H1 (cell line): ENCODE results near the gene ADRA2C. TPM values are rescaled to one million over a fixed set of nuclear protein-coding genes. Genes with fewer than 3 reads are reported as not detected.

Experiments used
- CTCF ChIA-PET: fragments of 300-600 bp; sonication (Branson Sonifier 250); formaldehyde crosslinking; loops from one replicate; lab custom pipeline; 2021; ENCODE audit not compliant: partially characterized antibody; lab: Charles Lee
- POLR2A ChIA-PET: fragments of 300-600 bp; sonication (Branson Sonifier 250); formaldehyde crosslinking; loops from one replicate; lab custom pipeline; 2021; ENCODE audit warnings: inconsistent platforms; ENCODE audit not compliant: partially characterized antibody; lab: Charles Lee
- DNase-seq, 2 experiments: peaks; one replicate each; pipeline versions ENCODE4 v3.0.0 to v3.0.0-alpha.2; 2010 to 2022; ENCODE audit warnings: low spot score in 2 of 2, low read depth in 1 of 2, mixed read lengths in 1 of 2
- FAIRE-seq: peaks from 2 replicates; lab custom pipeline; 2011; peaks lifted over from hg19 to GRCh38; lab: Jason Lieb, UNC
- H2AFZ ChIP-seq: 2 replicates; pipeline ENCODE4 v1.8.1; 2012; ENCODE audit warnings: low read length, inconsistent platforms
- H2AK5ac ChIP-seq: 2 replicates; pipeline ENCODE4 v1.6.1; 2013; ENCODE audit warnings: low read depth, low read length
- H2BK120ac ChIP-seq: replicated peaks from 2 replicates; pipeline ENCODE3; 2013; ENCODE audit warnings: low read depth, low read length, inconsistent platforms
- H2BK12ac ChIP-seq: 2 replicates; pipeline ENCODE4 v1.6.1; 2013; ENCODE audit warnings: low read depth, low read length
- H2BK15ac ChIP-seq: 2 replicates; pipeline ENCODE4 v1.6.1; 2013; ENCODE audit warnings: low read length
- H2BK20ac ChIP-seq: 2 replicates; pipeline ENCODE4 v1.6.1; 2013; ENCODE audit warnings: low read length
- H2BK5ac ChIP-seq: 2 replicates; pipeline ENCODE4 v1.6.1; 2013; ENCODE audit warnings: low read depth, low read length
- H3K14ac ChIP-seq: 2 replicates; pipeline ENCODE4 v1.6.1; 2013; ENCODE audit warnings: inconsistent platforms; ENCODE audit not compliant: insufficient read length
- H3K18ac ChIP-seq: 2 replicates; pipeline ENCODE4 v1.6.1; 2013; ENCODE audit warnings: low read length; ENCODE audit errors: extremely low read depth
- H3K23ac ChIP-seq: 2 replicates; pipeline ENCODE4 v1.6.1; 2013; ENCODE audit warnings: inconsistent platforms; ENCODE audit not compliant: insufficient read length
- H3K23me2 ChIP-seq: 2 replicates; pipeline ENCODE4 v1.6.1; 2013; ENCODE audit warnings: low read depth, low read length
- H3K27ac ChIP-seq: 2 replicates; pipeline ENCODE4 v1.6.1; 2011; ENCODE audit warnings: low read depth, low read length, inconsistent platforms
- H3K27me3 ChIP-seq, 4 experiments: replicated peaks in 1 of 4; 1 replicate in 1 of 4; 2 replicates in 3 of 4; pipeline versions ENCODE4 v1.6.1 to v1.8.1; 2011 to 2013; ENCODE audit warnings: low read length in 3 of 4, mild to moderate bottlenecking in 3 of 4, inconsistent platforms in 2 of 4, mixed read lengths in 2 of 4, moderate library complexity in 1 of 4; ENCODE audit not compliant: control insufficient read depth in 3 of 4, insufficient read depth in 3 of 4; ENCODE audit errors: extremely low read depth in 1 of 4
- H3K36me3 ChIP-seq, 4 experiments: 2 replicates each; pipeline versions ENCODE4 v1.6.1 to v1.8.1; 2011 to 2013; ENCODE audit warnings: mild to moderate bottlenecking in 4 of 4, low read length in 3 of 4, moderate library complexity in 2 of 4, control low read depth in 1 of 4, inconsistent platforms in 1 of 4; ENCODE audit not compliant: insufficient read depth in 4 of 4, control insufficient read depth in 2 of 4
- H3K4ac ChIP-seq: replicated peaks from 2 replicates; pipeline ENCODE3; 2013; ENCODE audit warnings: low read length, low read depth, mixed read lengths, inconsistent platforms; ENCODE audit not compliant: insufficient read length
- H3K4me1 ChIP-seq, 4 experiments: replicated peaks in 1 of 4; 1 replicate in 1 of 4; 2 replicates in 3 of 4; pipeline versions ENCODE4 v1.6.1 to v1.8.1; 2011 to 2013; ENCODE audit warnings: low read length in 3 of 4, inconsistent platforms in 2 of 4, mixed read lengths in 1 of 4; ENCODE audit not compliant: insufficient read depth in 4 of 4, control insufficient read depth in 3 of 4
- H3K4me2 ChIP-seq, 2 experiments: 2 replicates each; pipeline versions ENCODE4 v1.6.1 to v1.8.1; 2011 to 2013; ENCODE audit warnings: low read depth in 2 of 2, low read length in 2 of 2, control low read depth in 1 of 2, inconsistent platforms in 1 of 2, mild to moderate bottlenecking in 1 of 2; ENCODE audit not compliant: insufficient read depth in 1 of 2
- H3K4me3 ChIP-seq, 4 experiments: fragments of 200-600, 300-600 bp in 1 of 4; sonication (generic), shearing (Covaris generic), sonication (Bioruptor Twin) in 1 of 4; 2 replicates each; pipeline versions ENCODE4 v1.5.1 to v1.8.1; 2011 to 2016; ENCODE audit warnings: low read length in 4 of 4, low read depth in 3 of 4, control low read depth in 2 of 4, inconsistent platforms in 2 of 4, mild to moderate bottlenecking in 2 of 4, mixed read lengths in 1 of 4, moderate library complexity in 1 of 4; ENCODE audit not compliant: insufficient read depth in 2 of 4; ENCODE audit errors: extremely low read depth in 1 of 4
- H3K56ac ChIP-seq: replicated peaks from 2 replicates; pipeline ENCODE3; 2013; ENCODE audit warnings: low read depth, mild to moderate bottlenecking, mixed read lengths, low read length, inconsistent platforms; ENCODE audit not compliant: insufficient read length
- H3K79me1 ChIP-seq: 2 replicates; pipeline ENCODE4 v1.6.1; 2013; ENCODE audit warnings: low read depth, low read length, control low read depth
- H3K79me2 ChIP-seq, 2 experiments: 2 replicates each; pipeline versions ENCODE4 v1.6.1 to v1.8.1; 2012 to 2013; ENCODE audit warnings: low read length in 2 of 2, mild to moderate bottlenecking in 2 of 2, inconsistent platforms in 1 of 2; ENCODE audit not compliant: insufficient read depth in 2 of 2, control insufficient read depth in 1 of 2
- H3K9ac ChIP-seq, 4 experiments: replicated peaks in 1 of 4; 1 replicate in 1 of 4; 2 replicates in 3 of 4; pipeline versions ENCODE4 v1.6.1 to v1.8.1; 2011 to 2013; ENCODE audit warnings: low read depth in 3 of 4, low read length in 3 of 4, control low read depth in 2 of 4, mild to moderate bottlenecking in 2 of 4, moderate library complexity in 2 of 4, inconsistent platforms in 1 of 4; ENCODE audit errors: extremely low read depth in 1 of 4
- H3K9me3 ChIP-seq, 2 experiments: 2 replicates each; pipeline versions ENCODE4 v1.6.1 to v1.8.1; 2012 to 2013; ENCODE audit warnings: mild to moderate bottlenecking in 2 of 2, moderate library complexity in 2 of 2, control low read depth in 1 of 2, inconsistent platforms in 1 of 2, low read depth in 1 of 2, low read length in 1 of 2, mixed read lengths in 1 of 2; ENCODE audit not compliant: insufficient read depth in 2 of 2
- H4K20me1 ChIP-seq, 2 experiments: replicated peaks in 1 of 2; 2 replicates each; pipeline versions ENCODE3 to v1.8.1; 2011 to 2013; ENCODE audit warnings: inconsistent platforms in 2 of 2, low read length in 2 of 2, mild to moderate bottlenecking in 1 of 2; ENCODE audit not compliant: insufficient read depth in 2 of 2, control insufficient read depth in 1 of 2
- H4K5ac ChIP-seq: 2 replicates; pipeline ENCODE4 v1.6.1; 2013; ENCODE audit warnings: low read length, low read depth, mixed read lengths, inconsistent platforms; ENCODE audit not compliant: insufficient read length
- H4K8ac ChIP-seq: 2 replicates; pipeline ENCODE4 v1.8.0; 2013; ENCODE audit warnings: mild to moderate bottlenecking, moderate library complexity, low read length, inconsistent platforms; ENCODE audit not compliant: insufficient read depth; ENCODE audit errors: extremely low read depth
- H4K91ac ChIP-seq: replicated peaks from 2 replicates; pipeline ENCODE3; 2013; ENCODE audit warnings: low read length, mixed read lengths, inconsistent platforms; ENCODE audit not compliant: insufficient read length
- CEBPB ChIP-seq: IDR thresholded peaks from 2 replicates; pipeline ENCODE4 v1.6.1; 2012; ENCODE audit warnings: low read depth, low read length
- KDM1A ChIP-seq: fragments of 200-600, 300-600 bp; sonication (generic); IDR thresholded peaks from 2 replicates; pipeline ENCODE4 v1.7.1; 2016; ENCODE audit warnings: mild to moderate bottlenecking, low read length, borderline replicate concordance
- RBBP5 ChIP-seq: IDR thresholded peaks from 2 replicates; pipeline ENCODE4 v1.7.1; 2012; ENCODE audit warnings: low read depth, mild to moderate bottlenecking, inconsistent platforms, low read length, moderate library complexity, borderline replicate concordance
- RNF2 ChIP-seq: fragments of 200-900, 300-1000 bp; sonication (generic); IDR thresholded peaks from 2 replicates; pipeline ENCODE4 v1.7.1; 2016; ENCODE audit warnings: borderline replicate concordance, low read depth, mild to moderate bottlenecking, antibody characterized with exemption, low read length; ENCODE audit not compliant: poor library complexity, severe bottlenecking; ENCODE audit errors: missing control alignments
- SIN3A ChIP-seq, 2 experiments: IDR thresholded peaks in 1 of 2; conservative IDR thresholded peaks in 1 of 2; 2 replicates each; pipeline ENCODE4 v1.6.1; 2011 to 2012; ENCODE audit warnings: low read length in 2 of 2, improper control_type of control experiment in 1 of 2, low read depth in 1 of 2, mild to moderate bottlenecking in 1 of 2
- TAF1 ChIP-seq: IDR thresholded peaks from 2 replicates; pipeline ENCODE4 v1.6.1; 2011; ENCODE audit warnings: mild to moderate bottlenecking, low read depth, low read length
- WGBS, 2 experiments: shearing (Covaris generic) in 1 of 2; methylation state at CpG; one replicate each; pipeline versions ENCODE4 v1.1.6 to v1.1.7; 2013 to 2015; ENCODE audit warnings: low lambda C conversion rate in 2 of 2, mixed read lengths in 2 of 2, inconsistent platforms in 1 of 2, low coverage in 1 of 2, missing lambda C conversion rate in 1 of 2; ENCODE audit not compliant: insufficient replicate concordance in 2 of 2, insufficient coverage in 1 of 2, insufficient read length in 1 of 2; ENCODE audit errors: extremely low coverage in 1 of 2, missing lambda C conversion rate in 1 of 2; 5-methylcytosine and 5-hydroxymethylcytosine counted together
- polyA plus RNA-seq, 7 experiments: library from polyadenylated mRNA; depleted of rRNA in 3 of 7; stranded (reverse) in 5 of 7; unstranded in 2 of 7; fragments of >200 nt in 5 of 7; fragments of 200-250 nt in 2 of 7; gene quantifications; 1 replicate in 5 of 7; 2 replicates in 1 of 7; 4 replicates in 1 of 7; pipeline versions ENCODE4 v1.2.1 to v1.2.3, GENCODE V29; 2011 to 2013; ENCODE audit warnings: missing spikeins in 2 of 7, mixed read lengths in 2 of 7
- total RNA-seq: library from RNA; stranded (reverse); fragmentation: NEBNext Ultra II Directional; extraction: Animal tissue kit (Norgen Biotek cat#: 25700); gene quantifications from 2 replicates; pipeline ENCODE4 v1.2.1, GENCODE V29; 2021
- TF ChIP-seq, protein P1 (sequence below): IDR thresholded peaks from 2 replicates; pipeline ENCODE4 v1.6.1; 2012; ENCODE audit warnings: inconsistent platforms

The ADRA2C gene
- total and polyA plus RNA-seq, 2 of the 8 experiments (the other 6 are each of a cell fraction or from before 2014, with no cell fraction given) = 14.6 to 14.8 TPM

DNA sequence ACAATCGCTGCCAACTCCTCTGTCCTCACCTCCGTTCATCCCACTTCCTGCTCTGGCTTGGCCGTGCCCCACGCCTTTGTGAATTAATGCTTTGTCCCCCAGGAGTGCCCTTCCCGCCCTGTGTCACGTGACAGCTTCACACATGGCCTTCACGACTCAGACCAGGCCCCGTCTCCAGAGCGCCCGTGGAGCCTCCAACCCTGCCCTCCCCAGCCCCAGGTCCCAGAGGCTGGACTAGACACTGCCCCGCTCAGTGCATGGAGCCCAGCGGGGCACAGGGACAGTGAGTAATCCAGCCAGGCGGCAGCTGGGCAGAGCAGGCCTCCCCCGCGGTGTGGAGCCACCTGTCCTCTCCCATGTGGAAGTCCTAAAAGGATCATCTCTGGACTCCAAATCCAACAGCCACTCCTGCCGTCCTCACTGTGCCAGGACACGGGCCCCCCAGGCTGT lies 7.4 kb downstream of the ADRA2C start:
- WGBS, 2 experiments = 85% methylated on average over 15 of the region's 17 CpGs; no CpG with 5 or more reads in 1 of the 2 experiments
- peak overlapping the region; percentile 28 for H4K8ac ChIP-seq
- no peak overlapping the region for H4K5ac ChIP-seq
- H4K20me1 ChIP-seq = peaks cover 0 to 5% of the 10 kb centered on the region in 2 experiments
- no peaks in the 10 kb centered on the region for H3K36me3 ChIP-seq
- CTCF ChIA-PET = interaction anchor here (0.6 to 12.1 kb wide), 7 partner anchors 9 to 274 kb away, joined by 3 to 110 read pairs (median 5); no protein-coding TSS in a partner anchor
- H3K14ac ChIP-seq = no peak overlapping the region
- H3K4ac ChIP-seq = no peak overlapping the region
- no peak overlapping the region for H2BK20ac ChIP-seq
- no peaks in the 10 kb centered on the region for H3K79me2 ChIP-seq
- no peak overlapping the region for H3K56ac ChIP-seq
- H2AK5ac ChIP-seq = no peak overlapping the region
- H3K27ac ChIP-seq = no peak overlapping the region
- H3K9ac ChIP-seq = no peak overlapping the region
- 0 out of 2 replicates have a peak overlapping the region, but pooled peaks have one; percentile 44 for H2BK5ac ChIP-seq
- H3K23ac ChIP-seq = no peak overlapping the region
- H3K23me2 ChIP-seq = no peaks in the 10 kb centered on the region
- H2BK12ac ChIP-seq = peak overlapping the region; percentile 68; the same call in 1 of the 2 replicates
- FAIRE-seq = no peak
- no peak overlapping the region for H3K4me3 ChIP-seq
- POLR2A ChIA-PET = interaction anchor here (1.1 kb wide), 1 partner anchor 9 kb away, joined by 3 read pairs; no protein-coding TSS in a partner anchor
- H3K79me1 ChIP-seq = no peaks in the 10 kb centered on the region
- TF ChIP-seq SIN3A (conservative IDR thresholded peaks at IDR 0.05 in 1 of 2, IDR thresholded peaks at IDR 0.05 in 1 of 2; ENCODE audit: low read depth in 1 of 2, low read length in 2 of 2) (no peak), KDM1A (no peak), CEBPB (no peak), RBBP5 (no peak), TAF1 (no peak), RNF2 (no peak)
- TF ChIP-seq, protein P1, sequence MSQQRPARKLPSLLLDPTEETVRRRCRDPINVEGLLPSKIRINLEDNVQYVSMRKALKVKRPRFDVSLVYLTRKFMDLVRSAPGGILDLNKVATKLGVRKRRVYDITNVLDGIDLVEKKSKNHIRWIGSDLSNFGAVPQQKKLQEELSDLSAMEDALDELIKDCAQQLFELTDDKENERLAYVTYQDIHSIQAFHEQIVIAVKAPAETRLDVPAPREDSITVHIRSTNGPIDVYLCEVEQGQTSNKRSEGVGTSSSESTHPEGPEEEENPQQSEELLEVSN = peak; percentile 87
- no peak overlapping the region for H2AFZ ChIP-seq
- no peak overlapping the region for H2BK120ac ChIP-seq
- no peak overlapping the region for H4K91ac ChIP-seq
- no peak for DNase-seq
- peaks cover 0 to 5% (median 0%) of the 10 kb centered on the region in 4 experiments; a peak in 3 of 7 replicates for H3K4me1 ChIP-seq
- peaks cover 0 to 5% (median under 1%) of the 10 kb centered on the region in 4 experiments; a peak in 3 of 7 replicates for H3K27me3 ChIP-seq
- H2BK15ac ChIP-seq = no peak overlapping the region; the same call in 1 of the 2 replicates
- no peaks in the 10 kb centered on the region for H3K9me3 ChIP-seq
- H3K18ac ChIP-seq = no peak overlapping the region
- H3K4me2 ChIP-seq = no peak overlapping the region
